GM10266 (cell line): ENCODE measurements around the gene HMOX2.

Experiments used
- DNase-seq: peaks from one replicate; pipeline ENCODE4 v3.0.0; 2012; ENCODE audit errors: extremely low spot score
- CTCF ChIP-seq: IDR thresholded peaks from 2 replicates; pipeline ENCODE4 v1.5.1; 2012; ENCODE audit warnings: mild to moderate bottlenecking, low read depth; ENCODE audit not compliant: control insufficient read depth, insufficient read depth; ENCODE audit errors: missing control alignments

HMOX2 gene

DNA sequence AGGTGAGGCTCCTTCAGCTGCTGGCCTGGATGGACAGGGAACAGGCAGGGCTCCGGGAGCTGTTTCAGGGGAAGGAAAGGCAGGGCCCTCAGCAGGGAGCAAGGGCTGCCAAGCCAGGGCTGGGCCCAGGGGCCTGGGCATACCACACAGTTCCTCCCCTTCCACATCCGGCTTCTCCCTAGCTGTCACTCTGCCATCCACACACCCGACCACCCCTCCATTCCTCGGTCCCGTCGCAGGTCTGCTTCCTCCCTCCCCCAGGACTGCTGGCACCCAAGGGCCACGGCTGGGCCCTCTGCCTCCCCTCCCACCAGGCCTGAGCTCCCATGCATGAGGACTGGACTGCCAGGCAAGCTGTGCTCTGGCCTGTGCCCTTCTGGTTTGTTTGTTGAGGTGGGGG lies 38.4 kb downstream of the HMOX2 start:
- TF ChIP-seq CTCF: no peak
- no peak for DNase-seq

DNA sequence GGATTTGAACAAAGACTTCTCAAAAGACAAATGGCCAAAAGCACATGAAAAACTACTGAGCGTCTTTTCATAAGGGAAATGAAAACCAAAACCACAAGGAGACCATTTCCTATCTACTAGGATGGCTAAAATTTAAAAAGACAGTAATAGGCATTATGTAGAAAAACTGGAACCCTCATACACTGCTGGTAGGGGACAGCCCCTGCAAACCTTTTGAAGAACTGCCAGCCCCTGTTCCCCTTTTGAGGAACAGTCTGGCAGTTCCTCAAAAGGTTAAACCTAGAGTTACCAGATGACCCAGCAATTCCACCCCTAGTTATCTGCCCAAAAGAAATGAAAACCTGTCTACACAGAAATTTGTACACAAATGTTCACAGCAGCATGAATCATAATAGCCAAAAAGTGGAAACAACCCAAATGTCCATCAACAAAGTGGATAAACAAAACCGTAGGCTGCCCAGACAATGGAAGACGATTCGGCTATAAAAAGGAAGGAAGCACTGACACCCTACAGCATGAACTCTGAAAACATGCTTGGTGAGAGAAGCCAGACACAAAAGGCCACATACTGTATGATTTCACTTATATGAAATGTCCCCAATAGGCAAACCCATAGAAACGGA lies 39.5 kb downstream of the HMOX2 start:
- TF ChIP-seq CTCF: no peak
- no peak for DNase-seq

DNA sequence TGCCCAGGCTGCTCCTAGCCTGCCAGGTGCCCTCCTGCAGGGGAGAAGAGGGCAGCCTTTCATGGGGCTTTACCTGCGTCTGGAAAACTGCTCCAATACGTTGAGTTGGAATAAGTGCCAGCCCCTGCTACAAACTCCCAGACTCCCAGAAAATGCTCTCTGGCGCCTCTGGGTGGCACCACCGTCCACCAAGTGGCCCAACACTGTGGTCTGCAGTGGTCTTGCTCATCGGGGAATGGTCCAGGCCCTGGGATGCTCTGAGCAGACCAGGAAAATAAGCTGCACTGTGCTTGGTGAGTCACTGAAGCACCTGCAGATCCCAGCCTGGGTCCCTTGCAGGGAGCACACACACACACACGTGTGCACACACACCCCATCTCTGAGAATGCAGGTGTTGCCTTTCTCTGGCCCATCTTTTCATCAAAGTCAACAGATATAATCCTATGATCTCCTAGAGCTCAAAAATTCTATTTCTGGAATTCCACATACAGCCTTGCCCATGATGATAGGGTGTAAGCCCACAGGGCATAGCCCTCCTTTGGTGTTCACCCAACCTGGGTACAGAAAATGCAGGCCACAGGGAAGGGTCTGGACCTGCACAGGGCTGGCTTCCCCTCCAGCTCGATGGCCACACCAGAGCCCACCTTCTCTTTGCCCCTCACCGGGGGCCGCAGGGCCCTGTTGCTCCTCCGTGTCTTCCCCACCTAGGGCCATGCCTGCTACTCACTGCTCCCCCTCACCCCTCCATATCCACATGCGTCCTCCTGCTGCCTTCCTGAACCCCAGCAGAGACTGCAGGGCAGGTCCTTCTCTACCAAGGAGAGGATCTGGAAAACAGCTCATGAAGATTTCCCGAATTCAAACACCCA lies 41.8 kb downstream of the HMOX2 start:
- no peak for DNase-seq
- peak; percentile 66 for TF ChIP-seq CTCF

DNA sequence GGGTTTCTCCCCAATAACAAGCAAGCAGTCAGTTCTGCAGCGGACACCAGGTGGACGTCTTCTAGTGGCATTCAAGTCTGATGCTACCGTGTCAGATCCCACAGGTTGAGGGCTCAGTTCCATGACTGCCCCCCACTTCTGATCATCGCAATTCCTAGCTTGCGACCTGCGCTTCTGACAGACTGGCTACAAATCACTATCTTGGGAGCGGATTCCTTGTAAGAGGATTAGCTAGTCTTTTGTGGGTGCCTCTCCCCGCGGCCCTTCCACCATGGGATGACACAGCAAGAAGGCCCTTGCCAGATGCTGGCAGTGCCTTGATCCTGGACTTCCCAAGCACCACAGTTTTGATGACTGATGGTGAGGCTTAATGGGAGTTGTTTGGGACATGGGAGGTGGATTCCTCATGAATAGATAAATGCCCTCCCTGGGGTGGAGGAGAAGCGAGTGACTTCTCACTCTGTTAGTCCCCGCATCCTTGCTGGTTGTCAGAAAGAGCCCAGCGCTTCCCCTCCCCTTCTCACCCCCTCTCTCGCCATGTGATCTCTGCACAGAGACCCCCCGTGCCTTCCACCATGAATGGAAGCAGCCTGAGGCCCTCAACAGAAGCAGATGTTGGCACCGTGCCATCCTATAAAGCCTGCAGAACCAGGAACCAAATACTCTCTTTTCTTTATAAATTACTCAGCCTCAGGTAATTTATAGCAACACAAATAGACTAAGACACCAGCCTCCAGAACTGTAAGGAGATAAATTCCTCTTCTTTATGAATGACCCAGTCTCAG lies 43.3 kb downstream of the HMOX2 start:
- TF ChIP-seq CTCF: no peak
- DNase-seq: no peak

DNA sequence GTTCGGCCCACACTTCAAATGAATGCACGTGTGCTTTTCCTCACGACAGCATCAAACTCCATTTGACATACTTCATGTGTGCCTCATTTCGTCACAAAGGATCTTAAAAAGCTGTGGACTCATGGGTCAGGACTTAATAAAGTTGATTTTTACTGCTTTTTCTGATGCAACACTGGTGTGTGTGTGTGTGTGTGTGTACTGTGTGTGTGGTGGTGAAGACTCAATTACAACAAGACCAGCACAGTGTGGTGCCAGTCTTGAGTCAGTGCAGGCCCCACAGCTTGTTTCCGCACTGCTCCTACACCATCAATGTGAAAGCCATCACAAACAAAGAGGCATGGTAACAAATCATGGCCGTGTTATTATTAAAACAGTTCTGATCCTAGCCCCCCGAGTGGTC lies 44.7 kb downstream of the HMOX2 start:
- DNase-seq: no peak
- no peak for TF ChIP-seq CTCF

DNA sequence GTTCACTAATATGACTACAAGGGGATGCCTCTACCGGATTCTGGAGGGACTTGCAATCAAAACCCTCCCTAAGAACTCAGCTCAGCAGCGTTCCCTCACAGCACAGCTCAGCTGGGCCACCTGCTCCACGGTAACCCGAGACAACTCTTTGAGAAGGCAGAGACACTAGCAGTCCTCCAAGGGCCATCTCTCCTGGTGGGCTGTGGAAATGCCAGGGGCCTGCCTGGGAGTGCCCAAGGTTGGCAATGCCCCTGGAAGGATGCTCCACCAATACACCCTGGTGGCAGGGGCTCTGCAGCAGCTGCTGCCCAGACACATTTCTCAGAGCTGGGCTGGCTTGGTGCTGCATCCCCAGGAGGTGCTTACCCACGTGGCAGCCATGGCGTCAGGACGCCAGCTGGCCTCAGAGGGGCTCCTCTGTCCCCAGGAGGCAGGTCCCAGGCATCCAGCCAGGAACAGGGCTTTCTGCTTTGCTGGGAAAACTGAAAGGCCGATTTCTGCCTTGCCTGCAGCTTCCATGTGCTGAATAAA lies 45.9 kb downstream of the HMOX2 start:
- no peak for TF ChIP-seq CTCF
- no peak for DNase-seq
